Prostate gland (tissue), 2 donors: Measurements from ENCODE around the gene ELOA. TPM values are rescaled to one million over a fixed set of nuclear protein-coding genes. Genes with fewer than 3 reads are reported as not detected.
A peak's percentile ranks its signal among the peaks of the same experiment; 100 is the strongest.

ENCODE experiments used
- DNase-seq: peaks from one replicate; pipeline ENCODE4 v3.0.0-alpha.2; 2019; ENCODE audit warnings: low spot score
- H3K27ac ChIP-seq, 2 donors: fragments of 200-600 bp; sonication (generic); 2 replicates each; pipeline ENCODE4 v1.5.1; 2017 to 2019
- H3K27me3 ChIP-seq: fragments of 200-600 bp; sonication (generic); replicated peaks from 2 replicates; pipeline ENCODE4 v1.5.1; 2019; ENCODE audit not compliant: insufficient read depth
- H3K36me3 ChIP-seq, 2 donors: fragments of 200-600 bp; sonication (generic); 1 replicate in 1 of 2; 2 replicates in 1 of 2; pipeline versions ENCODE4 v1.5.1 to v1.8.1; 2017 to 2019
- H3K4me1 ChIP-seq: fragments of 200-600 bp; sonication (generic); replicated peaks from 2 replicates; pipeline ENCODE4 v1.5.1; 2019
- H3K4me3 ChIP-seq, 2 donors: fragments of 200-600 bp; sonication (generic); 2 replicates each; pipeline ENCODE4 v1.5.1; 2017 to 2019
- H3K9me3 ChIP-seq: fragments of 200-600 bp; sonication (generic); 2 replicates; pipeline ENCODE4 v1.5.1; 2017
- CTCF ChIP-seq, 4 experiments: fragments of 200-600 bp in 2 of 4; fragments of 450-650 bp in 2 of 4; sonication (generic) in 2 of 4; IDR thresholded peaks; 1 replicate in 3 of 4; 2 replicates in 1 of 4; pipeline ENCODE4 v1.5.1; 2016 to 2019; ENCODE audit warnings: antibody characterized with exemption in 4 of 4, mild to moderate bottlenecking in 2 of 4, moderate library complexity in 2 of 4
- POLR2A ChIP-seq: fragments of 450-650 bp; IDR thresholded peaks from one replicate; pipeline ENCODE4 v1.6.1; 2016; ENCODE audit warnings: antibody characterized with exemption, mild to moderate bottlenecking
- POLR2AphosphoS5 ChIP-seq: sonication (generic); formaldehyde crosslinking; IDR thresholded peaks from one replicate; pipeline ENCODE4 v1.6.1; 2017; ENCODE audit warnings: antibody characterized with exemption
- WGBS: methylation state at CpG from one replicate; pipeline ENCODE4 v1.1.5; 2018; 5-methylcytosine and 5-hydroxymethylcytosine counted together
- intact Hi-C: fragments of 100-400 bp; cut with DNase I; formaldehyde crosslinking; loops from one replicate; pipeline ENCODE4 v1.14.2; 2022
- total RNA-seq, 2 donors: library from RNA; depleted of rRNA; stranded (reverse); fragments of >200 nt; gene quantifications; one replicate each; pipeline ENCODE4 v1.1.0, GENCODE V29; 2016

Gene ELOA
- total RNA-seq, 2 donors from 2014 or later: 35.7 to 42.1 TPM

- intact Hi-C loops: no loop called here
- Histone ChIP-seq H3K36me3 (no peaks in the 10 kb centered on the region), H3K9me3 (no peaks in the 10 kb centered on the region), H3K27ac (no peak overlapping the region), H3K4me1 (no peaks in the 10 kb centered on the region), H3K27me3 (no peaks in the 10 kb centered on the region), H3K4me3 (no peak overlapping the region)
- no peak for DNase-seq
- 52% methylated on average over 3 of the region's 3 CpGs for WGBS
- TF ChIP-seq POLR2AphosphoS5 (no peak), CTCF (IDR thresholded peaks at IDR 0.05) (peak in 2 of 4 experiments; percentile 29 to 56), POLR2A (no peak)
Observed at GRCh38 chr1:23810818-23811540, 67.7 kb downstream of the ELOA start.

Other genes with a start within 250 kb of the ELOA start
- 1 to 10 TPM; 1.0 to 4.1 TPM for gene E2F2, start 212.2 kb upstream of the ELOA start, total RNA-seq
- gene ID3, start 184.0 kb upstream of the ELOA start, total RNA-seq: 100 to 1,000 TPM; 151 to 184 TPM
- 1,000 to 10,000 TPM in 1 of 2 donors, 100 to 1,000 TPM in 1; 784 to 1,458 TPM for gene RPL11, start 51.7 kb upstream of the ELOA start, total RNA-seq
- gene PITHD1, start 34.9 kb downstream of the ELOA start, total RNA-seq: 10 to 100 TPM; 85.7 to 86.7 TPM
- gene LYPLA2, start 47.7 kb downstream of the ELOA start, total RNA-seq: 10 to 100 TPM; 53.6 to 57.7 TPM
- 10 to 100 TPM; 26.3 to 27.3 TPM for gene GALE, start 57.3 kb downstream of the ELOA start, total RNA-seq
- gene HMGCL, start 82.0 kb downstream of the ELOA start, total RNA-seq: 10 to 100 TPM; 51.1 to 58.7 TPM
- gene FUCA1, start 124.8 kb downstream of the ELOA start, total RNA-seq: 100 to 1,000 TPM in 1 of 2 donors, 10 to 100 TPM in 1; 51.4 to 111 TPM
- gene CNR2, start 169.9 kb downstream of the ELOA start, total RNA-seq: not detected
- 100 to 1,000 TPM in 1 of 2 donors, 10 to 100 TPM in 1; 86.6 to 117 TPM for gene PNRC2, start 216.4 kb downstream of the ELOA start, total RNA-seq
- 10 to 100 TPM; 94.3 to 94.9 TPM for gene SRSF10, start 236.9 kb downstream of the ELOA start, total RNA-seq